Kidney tubule cell (primary cell): ENCODE measurements around the gene AIM2.
A peak's percentile ranks its signal among the peaks of the same experiment; 100 is the strongest.
"Not testable (repeated sequence)": the region's sequence is repeated elsewhere in the genome, so short reads cannot be mapped to it uniquely, and the experiment has no call there.

Experiments used
- DNase-seq: peaks from one replicate; pipeline ENCODE4 v3.0.0-alpha.2; 2018; ENCODE audit warnings: low spot score

Gene AIM2

GRCh38 chr1:159076438-159077119 lies at the start of gene AIM2:
AIM2 (minus strand) TSS chr1:159076766; CDS start chr1:159073499, 3,267 bp downstream.
- no peak for DNase-seq

GRCh38 chr1:159123587-159123986 lies 47.0 kb upstream of the AIM2 start:
- no peak for DNase-seq

GRCh38 chr1:159122005-159122621 lies 45.5 kb upstream of the AIM2 start:
- DNase-seq: peak; percentile 34

GRCh38 chr1:159121526-159121925 lies 45.0 kb upstream of the AIM2 start:
- no peak for DNase-seq

GRCh38 chr1:159120317-159120716 lies 43.8 kb upstream of the AIM2 start:
- DNase-seq: no peak

GRCh38 chr1:159113596-159114433 lies 37.2 kb upstream of the AIM2 start:
- DNase-seq: no peak

GRCh38 chr1:159103021-159103420 lies 26.5 kb upstream of the AIM2 start:
- not testable (repeated sequence) for DNase-seq

GRCh38 chr1:159100589-159100988 lies 24.0 kb upstream of the AIM2 start:
- no peak for DNase-seq

- no peak for DNase-seq
These were observed 22.0 kb upstream of the AIM2 start for GRCh38 chr1:159098596-159098995.

- DNase-seq: peak; percentile 31
These were observed 15.6 kb upstream of the AIM2 start for GRCh38 chr1:159092036-159092760.

GRCh38 chr1:159091607-159092031 lies 15.1 kb upstream of the AIM2 start:
- DNase-seq: no peak

- no peak for DNase-seq
These were observed 14.6 kb upstream of the AIM2 start for GRCh38 chr1:159091180-159091560.

- DNase-seq: peak; percentile 11
These were observed 14.0 kb upstream of the AIM2 start for GRCh38 chr1:159090286-159091179.

- peak; percentile 14 for DNase-seq
These were observed 12.7 kb upstream of the AIM2 start for GRCh38 chr1:159089184-159089791.

GRCh38 chr1:159088546-159089183 lies 12.1 kb upstream of the AIM2 start:
- DNase-seq: no peak

- DNase-seq: peak; percentile 71
These were observed 11.5 kb upstream of the AIM2 start for GRCh38 chr1:159088050-159088449.

GRCh38 chr1:159084867-159085266 lies 8.3 kb upstream of the AIM2 start:
- no peak for DNase-seq

- DNase-seq: no peak
These were observed 7.6 kb upstream of the AIM2 start for GRCh38 chr1:159084152-159084551.

GRCh38 chr1:159083013-159083412 lies 6.4 kb upstream of the AIM2 start:
- no peak for DNase-seq

- DNase-seq: no peak
These were observed 5.1 kb upstream of the AIM2 start for GRCh38 chr1:159081626-159082025.
